NT2/D1 (cell line): ENCODE measurements around the gene RAB3GAP1.

ENCODE experiments used
- YY1 ChIP-seq: IDR thresholded peaks from 2 replicates; pipeline ENCODE4 v1.6.1; 2011; ENCODE audit not compliant: insufficient read length, insufficient read depth
- ZNF274 ChIP-seq: IDR thresholded peaks from 2 replicates; pipeline ENCODE4 v1.6.1; 2011; ENCODE audit warnings: mild to moderate bottlenecking, low read depth, low read length

DNA sequence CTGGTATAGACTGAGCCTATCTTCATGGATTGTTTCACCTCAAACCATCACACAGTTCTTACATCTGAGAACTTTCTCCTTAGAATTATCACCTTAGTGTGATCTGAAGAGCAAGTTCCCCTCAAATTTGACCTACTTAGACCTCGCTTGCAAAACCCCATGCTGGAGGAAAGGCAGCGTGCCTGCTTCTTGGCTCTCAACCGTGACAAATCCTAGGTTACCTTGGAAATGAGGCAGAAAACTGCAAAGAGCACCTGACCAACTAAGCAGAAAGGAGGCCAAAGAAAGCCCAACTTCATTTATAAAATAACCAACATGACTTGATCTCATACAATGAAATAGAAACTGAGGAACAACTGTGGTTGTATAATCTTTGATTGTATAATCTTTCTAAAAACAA lies 146.4 kb downstream of the RAB3GAP1 start:
- no peak for TF ChIP-seq ZNF274
- TF ChIP-seq YY1: no peak
